H1 (cell line): Measurements from ENCODE around the gene ZFYVE19. TPM values are rescaled to one million over a fixed set of nuclear protein-coding genes. Genes with fewer than 3 reads are reported as not detected.

Experiments used
- CTCF ChIA-PET: fragments of 300-600 bp; sonication (Branson Sonifier 250); formaldehyde crosslinking; loops from one replicate; lab custom pipeline; 2021; ENCODE audit not compliant: partially characterized antibody; lab: Charles Lee
- POLR2A ChIA-PET: fragments of 300-600 bp; sonication (Branson Sonifier 250); formaldehyde crosslinking; loops from one replicate; lab custom pipeline; 2021; ENCODE audit warnings: inconsistent platforms; ENCODE audit not compliant: partially characterized antibody; lab: Charles Lee
- DNase-seq, 2 experiments: peaks; one replicate each; pipeline versions ENCODE4 v3.0.0 to v3.0.0-alpha.2; 2010 to 2022; ENCODE audit warnings: low spot score in 2 of 2, low read depth in 1 of 2, mixed read lengths in 1 of 2
- FAIRE-seq: peaks from 2 replicates; lab custom pipeline; 2011; peaks lifted over from hg19 to GRCh38; lab: Jason Lieb, UNC
- H2AFZ ChIP-seq: 2 replicates; pipeline ENCODE4 v1.8.1; 2012; ENCODE audit warnings: low read length, inconsistent platforms
- H2AK5ac ChIP-seq: 2 replicates; pipeline ENCODE4 v1.6.1; 2013; ENCODE audit warnings: low read depth, low read length
- H2BK120ac ChIP-seq: replicated peaks from 2 replicates; pipeline ENCODE3; 2013; ENCODE audit warnings: low read depth, low read length, inconsistent platforms
- H2BK12ac ChIP-seq: 2 replicates; pipeline ENCODE4 v1.6.1; 2013; ENCODE audit warnings: low read depth, low read length
- H2BK15ac ChIP-seq: 2 replicates; pipeline ENCODE4 v1.6.1; 2013; ENCODE audit warnings: low read length
- H2BK20ac ChIP-seq: 2 replicates; pipeline ENCODE4 v1.6.1; 2013; ENCODE audit warnings: low read length
- H2BK5ac ChIP-seq: 2 replicates; pipeline ENCODE4 v1.6.1; 2013; ENCODE audit warnings: low read depth, low read length
- H3K14ac ChIP-seq: 2 replicates; pipeline ENCODE4 v1.6.1; 2013; ENCODE audit warnings: inconsistent platforms; ENCODE audit not compliant: insufficient read length
- H3K18ac ChIP-seq: 2 replicates; pipeline ENCODE4 v1.6.1; 2013; ENCODE audit warnings: low read length; ENCODE audit errors: extremely low read depth
- H3K23ac ChIP-seq: 2 replicates; pipeline ENCODE4 v1.6.1; 2013; ENCODE audit warnings: inconsistent platforms; ENCODE audit not compliant: insufficient read length
- H3K23me2 ChIP-seq: 2 replicates; pipeline ENCODE4 v1.6.1; 2013; ENCODE audit warnings: low read depth, low read length
- H3K27ac ChIP-seq: 2 replicates; pipeline ENCODE4 v1.6.1; 2011; ENCODE audit warnings: low read depth, low read length, inconsistent platforms
- H3K27me3 ChIP-seq, 4 experiments: replicated peaks in 1 of 4; 1 replicate in 1 of 4; 2 replicates in 3 of 4; pipeline versions ENCODE4 v1.6.1 to v1.8.1; 2011 to 2013; ENCODE audit warnings: low read length in 3 of 4, mild to moderate bottlenecking in 3 of 4, inconsistent platforms in 2 of 4, mixed read lengths in 2 of 4, moderate library complexity in 1 of 4; ENCODE audit not compliant: control insufficient read depth in 3 of 4, insufficient read depth in 3 of 4; ENCODE audit errors: extremely low read depth in 1 of 4
- H3K36me3 ChIP-seq, 4 experiments: 2 replicates each; pipeline versions ENCODE4 v1.6.1 to v1.8.1; 2011 to 2013; ENCODE audit warnings: mild to moderate bottlenecking in 4 of 4, low read length in 3 of 4, moderate library complexity in 2 of 4, control low read depth in 1 of 4, inconsistent platforms in 1 of 4; ENCODE audit not compliant: insufficient read depth in 4 of 4, control insufficient read depth in 2 of 4
- H3K4ac ChIP-seq: replicated peaks from 2 replicates; pipeline ENCODE3; 2013; ENCODE audit warnings: low read length, low read depth, mixed read lengths, inconsistent platforms; ENCODE audit not compliant: insufficient read length
- H3K4me1 ChIP-seq, 4 experiments: replicated peaks in 1 of 4; 1 replicate in 1 of 4; 2 replicates in 3 of 4; pipeline versions ENCODE4 v1.6.1 to v1.8.1; 2011 to 2013; ENCODE audit warnings: low read length in 3 of 4, inconsistent platforms in 2 of 4, mixed read lengths in 1 of 4; ENCODE audit not compliant: insufficient read depth in 4 of 4, control insufficient read depth in 3 of 4
- H3K4me2 ChIP-seq, 2 experiments: 2 replicates each; pipeline versions ENCODE4 v1.6.1 to v1.8.1; 2011 to 2013; ENCODE audit warnings: low read depth in 2 of 2, low read length in 2 of 2, control low read depth in 1 of 2, inconsistent platforms in 1 of 2, mild to moderate bottlenecking in 1 of 2; ENCODE audit not compliant: insufficient read depth in 1 of 2
- H3K4me3 ChIP-seq, 4 experiments: fragments of 200-600, 300-600 bp in 1 of 4; sonication (generic), shearing (Covaris generic), sonication (Bioruptor Twin) in 1 of 4; 2 replicates each; pipeline versions ENCODE4 v1.5.1 to v1.8.1; 2011 to 2016; ENCODE audit warnings: low read length in 4 of 4, low read depth in 3 of 4, control low read depth in 2 of 4, inconsistent platforms in 2 of 4, mild to moderate bottlenecking in 2 of 4, mixed read lengths in 1 of 4, moderate library complexity in 1 of 4; ENCODE audit not compliant: insufficient read depth in 2 of 4; ENCODE audit errors: extremely low read depth in 1 of 4
- H3K56ac ChIP-seq: replicated peaks from 2 replicates; pipeline ENCODE3; 2013; ENCODE audit warnings: low read depth, mild to moderate bottlenecking, mixed read lengths, low read length, inconsistent platforms; ENCODE audit not compliant: insufficient read length
- H3K79me1 ChIP-seq: 2 replicates; pipeline ENCODE4 v1.6.1; 2013; ENCODE audit warnings: low read depth, low read length, control low read depth
- H3K79me2 ChIP-seq, 2 experiments: 2 replicates each; pipeline versions ENCODE4 v1.6.1 to v1.8.1; 2012 to 2013; ENCODE audit warnings: low read length in 2 of 2, mild to moderate bottlenecking in 2 of 2, inconsistent platforms in 1 of 2; ENCODE audit not compliant: insufficient read depth in 2 of 2, control insufficient read depth in 1 of 2
- H3K9ac ChIP-seq, 4 experiments: replicated peaks in 1 of 4; 1 replicate in 1 of 4; 2 replicates in 3 of 4; pipeline versions ENCODE4 v1.6.1 to v1.8.1; 2011 to 2013; ENCODE audit warnings: low read depth in 3 of 4, low read length in 3 of 4, control low read depth in 2 of 4, mild to moderate bottlenecking in 2 of 4, moderate library complexity in 2 of 4, inconsistent platforms in 1 of 4; ENCODE audit errors: extremely low read depth in 1 of 4
- H3K9me3 ChIP-seq, 2 experiments: 2 replicates each; pipeline versions ENCODE4 v1.6.1 to v1.8.1; 2012 to 2013; ENCODE audit warnings: mild to moderate bottlenecking in 2 of 2, moderate library complexity in 2 of 2, control low read depth in 1 of 2, inconsistent platforms in 1 of 2, low read depth in 1 of 2, low read length in 1 of 2, mixed read lengths in 1 of 2; ENCODE audit not compliant: insufficient read depth in 2 of 2
- H4K20me1 ChIP-seq, 2 experiments: replicated peaks in 1 of 2; 2 replicates each; pipeline versions ENCODE3 to v1.8.1; 2011 to 2013; ENCODE audit warnings: inconsistent platforms in 2 of 2, low read length in 2 of 2, mild to moderate bottlenecking in 1 of 2; ENCODE audit not compliant: insufficient read depth in 2 of 2, control insufficient read depth in 1 of 2
- H4K5ac ChIP-seq: 2 replicates; pipeline ENCODE4 v1.6.1; 2013; ENCODE audit warnings: low read length, low read depth, mixed read lengths, inconsistent platforms; ENCODE audit not compliant: insufficient read length
- H4K8ac ChIP-seq: 2 replicates; pipeline ENCODE4 v1.8.0; 2013; ENCODE audit warnings: mild to moderate bottlenecking, moderate library complexity, low read length, inconsistent platforms; ENCODE audit not compliant: insufficient read depth; ENCODE audit errors: extremely low read depth
- H4K91ac ChIP-seq: replicated peaks from 2 replicates; pipeline ENCODE3; 2013; ENCODE audit warnings: low read length, mixed read lengths, inconsistent platforms; ENCODE audit not compliant: insufficient read length
- BRCA1 ChIP-seq: IDR thresholded peaks from 2 replicates; pipeline ENCODE4 v1.6.1; 2012; ENCODE audit warnings: low read depth, low read length, improper control_type of control experiment
- CBX5 ChIP-seq: fragments of 300-800, 300-1000 bp; sonication (generic); IDR thresholded peaks from 2 replicates; pipeline ENCODE4 v1.7.1; 2016; ENCODE audit warnings: antibody characterized with exemption, low read length, low read depth
- CHD2 ChIP-seq: IDR thresholded peaks from 2 replicates; pipeline ENCODE4 v1.6.1; 2012; ENCODE audit warnings: low read length, improper control_type of control experiment
- EP300 ChIP-seq, 2 experiments: IDR thresholded peaks; 1 replicate in 1 of 2; 2 replicates in 1 of 2; pipeline ENCODE4 v1.6.1; 2011 to 2012; ENCODE audit warnings: low read depth in 2 of 2, low read length in 2 of 2, mild to moderate bottlenecking in 2 of 2, borderline replicate concordance in 1 of 2, inconsistent platforms in 1 of 2, moderate library complexity in 1 of 2
- GTF2F1 ChIP-seq: IDR thresholded peaks from 2 replicates; pipeline ENCODE4 v1.6.1; 2012; ENCODE audit warnings: low read depth, low read length, improper control_type of control experiment, borderline replicate concordance
- HDAC6 ChIP-seq: IDR thresholded peaks from one replicate; pipeline ENCODE4 v1.7.1; 2012; ENCODE audit warnings: low read depth, mild to moderate bottlenecking, inconsistent platforms, low read length, moderate library complexity
- JUN ChIP-seq: IDR thresholded peaks from 2 replicates; pipeline ENCODE4 v1.6.1; 2011; ENCODE audit warnings: low read depth, mild to moderate bottlenecking, improper control_type of control experiment, low read length
- KDM1A ChIP-seq: fragments of 200-600, 300-600 bp; sonication (generic); IDR thresholded peaks from 2 replicates; pipeline ENCODE4 v1.7.1; 2016; ENCODE audit warnings: mild to moderate bottlenecking, low read length, borderline replicate concordance
- WGBS, 2 experiments: shearing (Covaris generic) in 1 of 2; methylation state at CpG; one replicate each; pipeline versions ENCODE4 v1.1.6 to v1.1.7; 2013 to 2015; ENCODE audit warnings: low lambda C conversion rate in 2 of 2, mixed read lengths in 2 of 2, inconsistent platforms in 1 of 2, low coverage in 1 of 2, missing lambda C conversion rate in 1 of 2; ENCODE audit not compliant: insufficient replicate concordance in 2 of 2, insufficient coverage in 1 of 2, insufficient read length in 1 of 2; ENCODE audit errors: extremely low coverage in 1 of 2, missing lambda C conversion rate in 1 of 2; 5-methylcytosine and 5-hydroxymethylcytosine counted together
- polyA plus RNA-seq, 7 experiments: library from polyadenylated mRNA; depleted of rRNA in 3 of 7; stranded (reverse) in 5 of 7; unstranded in 2 of 7; fragments of >200 nt in 5 of 7; fragments of 200-250 nt in 2 of 7; gene quantifications; 1 replicate in 5 of 7; 2 replicates in 1 of 7; 4 replicates in 1 of 7; pipeline versions ENCODE4 v1.2.1 to v1.2.3, GENCODE V29; 2011 to 2013; ENCODE audit warnings: missing spikeins in 2 of 7, mixed read lengths in 2 of 7
- total RNA-seq: library from RNA; stranded (reverse); fragmentation: NEBNext Ultra II Directional; extraction: Animal tissue kit (Norgen Biotek cat#: 25700); gene quantifications from 2 replicates; pipeline ENCODE4 v1.2.1, GENCODE V29; 2021

The ZFYVE19 gene
- total and polyA plus RNA-seq, 2 of the 8 experiments (the other 6 are each of a cell fraction or from before 2014, with no cell fraction given): 11.2 to 21.8 TPM

GRCh38 chr15:40766906-40767837 is 39.7 kb upstream of the ZFYVE19 start:
- TF ChIP-seq GTF2F1: no peak
- no peak for TF ChIP-seq CHD2
- TF ChIP-seq JUN: no peak
- TF ChIP-seq BRCA1: no peak
- TF ChIP-seq KDM1A: no peak
- TF ChIP-seq CBX5: no peak
- TF ChIP-seq HDAC6: no peak
- no peak for TF ChIP-seq EP300 (IDR thresholded peaks at IDR 0.05; ENCODE audit: borderline replicate concordance in 1 of 2, low read depth in 2 of 2, low read length in 2 of 2)
- DNase-seq (no peak), FAIRE-seq (no peak)
- no peak overlapping the region for H2AFZ ChIP-seq
- H3K4ac ChIP-seq: no peak overlapping the region
- H2BK20ac ChIP-seq: no peak overlapping the region
- H3K79me2 ChIP-seq: no peaks in the 10 kb centered on the region
- H3K4me3 ChIP-seq: no peak overlapping the region
- peaks cover 0 to 7% (median 3%) of the 10 kb centered on the region in 4 experiments; a peak in 5 of 7 replicates for H3K27me3 ChIP-seq
- H3K9ac ChIP-seq: no peak overlapping the region
- no peak overlapping the region for H2BK15ac ChIP-seq
- no peak overlapping the region; the same call in 1 of the 2 replicates for H2BK5ac ChIP-seq
- H3K23me2 ChIP-seq: peaks cover 14% of the 10 kb centered on the region; the same call in 1 of the 2 replicates
- ChIA-PET CTCF (interaction anchor here (0.6 to 15.3 kb wide), 15 partner anchors 8 to 1043 kb away, joined by 3 to 184 read pairs (median 6); partner anchors contain the start of gene VPS18), POLR2A (interaction anchor here (0.6 to 2.0 kb wide), 14 partner anchors 9 to 350 kb away, joined by 3 to 9 read pairs (median 4); partner anchors contain the start of genes RAD51 and SPINT1)
- H3K4me1 ChIP-seq: peaks cover 6 to 30% (median 19%) of the 10 kb centered on the region in 4 experiments
- no peak overlapping the region for H3K14ac ChIP-seq
- peaks cover 0 to 2% of the 10 kb centered on the region in 2 experiments for H4K20me1 ChIP-seq
- no peak overlapping the region for H4K8ac ChIP-seq
- no peaks in the 10 kb centered on the region for H3K36me3 ChIP-seq
- H3K23ac ChIP-seq: no peak overlapping the region
- no peak overlapping the region for H2BK12ac ChIP-seq
- H3K9me3 ChIP-seq: no peaks in the 10 kb centered on the region
- H3K4me2 ChIP-seq: no peak overlapping the region
- H3K27ac ChIP-seq: no peak overlapping the region
- H2BK120ac ChIP-seq: no peak overlapping the region
- no peak overlapping the region for H4K5ac ChIP-seq
- no peak overlapping the region for H3K56ac ChIP-seq
- no peaks in the 10 kb centered on the region; the same call in 1 of the 2 replicates for H3K79me1 ChIP-seq
- H3K18ac ChIP-seq: no peak overlapping the region
- WGBS, 2 experiments: 82% methylated on average over 31 of the region's 32 CpGs; no CpG with 5 or more reads in 1 of the 2 experiments
- H4K91ac ChIP-seq: no peak overlapping the region
- H2AK5ac ChIP-seq: 0 out of 2 replicates have a peak overlapping the region, but pooled peaks have one; percentile 39
